HG03460 (cell line): ENCODE measurements around the gene REV3L.
"Not testable (repeated sequence)": the region's sequence is repeated elsewhere in the genome, so short reads cannot be mapped to it uniquely, and the experiment has no call there.

Experiments
- ATAC-seq: cut with Tn5 transposase; IDR thresholded peaks from one replicate; pipeline ENCODE4 v1.9.1; 2021; ENCODE audit not compliant: unreplicated experiment

Gene REV3L, protein sequence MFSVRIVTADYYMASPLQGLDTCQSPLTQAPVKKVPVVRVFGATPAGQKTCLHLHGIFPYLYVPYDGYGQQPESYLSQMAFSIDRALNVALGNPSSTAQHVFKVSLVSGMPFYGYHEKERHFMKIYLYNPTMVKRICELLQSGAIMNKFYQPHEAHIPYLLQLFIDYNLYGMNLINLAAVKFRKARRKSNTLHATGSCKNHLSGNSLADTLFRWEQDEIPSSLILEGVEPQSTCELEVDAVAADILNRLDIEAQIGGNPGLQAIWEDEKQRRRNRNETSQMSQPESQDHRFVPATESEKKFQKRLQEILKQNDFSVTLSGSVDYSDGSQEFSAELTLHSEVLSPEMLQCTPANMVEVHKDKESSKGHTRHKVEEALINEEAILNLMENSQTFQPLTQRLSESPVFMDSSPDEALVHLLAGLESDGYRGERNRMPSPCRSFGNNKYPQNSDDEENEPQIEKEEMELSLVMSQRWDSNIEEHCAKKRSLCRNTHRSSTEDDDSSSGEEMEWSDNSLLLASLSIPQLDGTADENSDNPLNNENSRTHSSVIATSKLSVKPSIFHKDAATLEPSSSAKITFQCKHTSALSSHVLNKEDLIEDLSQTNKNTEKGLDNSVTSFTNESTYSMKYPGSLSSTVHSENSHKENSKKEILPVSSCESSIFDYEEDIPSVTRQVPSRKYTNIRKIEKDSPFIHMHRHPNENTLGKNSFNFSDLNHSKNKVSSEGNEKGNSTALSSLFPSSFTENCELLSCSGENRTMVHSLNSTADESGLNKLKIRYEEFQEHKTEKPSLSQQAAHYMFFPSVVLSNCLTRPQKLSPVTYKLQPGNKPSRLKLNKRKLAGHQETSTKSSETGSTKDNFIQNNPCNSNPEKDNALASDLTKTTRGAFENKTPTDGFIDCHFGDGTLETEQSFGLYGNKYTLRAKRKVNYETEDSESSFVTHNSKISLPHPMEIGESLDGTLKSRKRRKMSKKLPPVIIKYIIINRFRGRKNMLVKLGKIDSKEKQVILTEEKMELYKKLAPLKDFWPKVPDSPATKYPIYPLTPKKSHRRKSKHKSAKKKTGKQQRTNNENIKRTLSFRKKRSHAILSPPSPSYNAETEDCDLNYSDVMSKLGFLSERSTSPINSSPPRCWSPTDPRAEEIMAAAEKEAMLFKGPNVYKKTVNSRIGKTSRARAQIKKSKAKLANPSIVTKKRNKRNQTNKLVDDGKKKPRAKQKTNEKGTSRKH (N-terminal part only)

GRCh38 chr6:111482959-111483735, at the start of gene REV3L:
Gene REV3L, minus strand, starts transcription at chr6:111483218. Its CDS starts 330 bp downstream, at chr6:111482888.
- peak; percentile 32 for ATAC-seq

DNA sequence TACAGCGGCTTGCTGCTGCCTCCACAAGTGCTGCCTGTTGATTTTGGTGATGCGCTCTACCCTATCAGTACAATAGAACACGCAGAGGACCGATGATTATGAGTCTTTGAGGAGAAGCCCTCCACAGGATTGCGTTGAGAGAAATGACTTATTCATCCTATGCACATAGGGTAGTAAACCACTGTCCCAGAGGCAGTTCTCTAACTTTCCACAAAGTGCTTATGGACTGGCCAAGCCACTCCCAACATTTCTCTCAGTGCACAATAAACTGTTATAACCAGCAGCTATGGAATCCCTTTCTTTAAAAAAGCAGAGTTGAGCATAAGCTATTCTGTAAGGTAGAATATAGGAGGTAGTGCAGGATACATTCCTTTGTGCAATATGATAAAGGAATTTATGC, 48.2 kb upstream of the REV3L start:
- ATAC-seq: no peak

DNA sequence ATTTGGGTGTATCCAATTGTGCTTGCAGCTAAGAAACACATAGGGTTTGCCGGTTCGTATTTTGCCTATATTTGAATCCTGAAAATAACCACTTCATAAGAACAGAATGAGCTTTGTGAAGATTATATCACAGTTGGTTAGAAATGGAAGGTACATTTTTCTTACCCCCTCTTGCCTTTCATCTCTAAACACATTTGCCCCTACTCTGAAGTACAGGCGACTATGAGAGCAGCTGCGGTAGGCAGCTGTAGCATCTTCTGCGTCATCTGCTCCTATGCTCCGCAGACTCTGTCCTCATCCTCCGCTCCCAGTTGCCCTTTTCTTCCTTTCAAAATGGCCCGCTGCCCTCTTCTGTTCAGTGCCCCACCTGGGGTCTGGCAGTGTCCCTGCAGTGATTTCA, 47.6 kb upstream of the REV3L start:
- ATAC-seq: no peak

GRCh38 chr6:111530218-111530617, 47.2 kb upstream of the REV3L start:
- ATAC-seq: no peak

DNA sequence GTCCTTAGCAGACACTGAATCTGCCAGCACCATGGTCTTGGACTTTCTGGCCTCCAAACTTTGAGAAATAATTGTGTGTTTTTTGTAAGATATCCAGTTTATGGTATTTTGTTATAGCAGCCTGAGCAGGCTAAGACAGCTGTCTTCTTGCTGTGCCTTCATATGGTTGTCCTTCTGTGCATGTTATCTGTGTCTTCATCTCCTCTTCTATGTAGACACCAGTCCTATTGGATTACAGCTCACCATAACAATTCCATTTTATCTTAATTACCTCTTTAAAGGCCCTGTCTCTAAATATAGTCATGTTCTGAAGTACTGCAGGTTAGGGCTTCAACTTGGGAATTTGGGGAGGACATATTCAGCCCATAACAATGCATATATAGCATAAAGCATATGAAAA, 44.3 kb upstream of the REV3L start:
- ATAC-seq: no peak

- ATAC-seq: no peak
Observed at GRCh38 chr6:111524735-111525134, 41.7 kb upstream of the REV3L start.

DNA sequence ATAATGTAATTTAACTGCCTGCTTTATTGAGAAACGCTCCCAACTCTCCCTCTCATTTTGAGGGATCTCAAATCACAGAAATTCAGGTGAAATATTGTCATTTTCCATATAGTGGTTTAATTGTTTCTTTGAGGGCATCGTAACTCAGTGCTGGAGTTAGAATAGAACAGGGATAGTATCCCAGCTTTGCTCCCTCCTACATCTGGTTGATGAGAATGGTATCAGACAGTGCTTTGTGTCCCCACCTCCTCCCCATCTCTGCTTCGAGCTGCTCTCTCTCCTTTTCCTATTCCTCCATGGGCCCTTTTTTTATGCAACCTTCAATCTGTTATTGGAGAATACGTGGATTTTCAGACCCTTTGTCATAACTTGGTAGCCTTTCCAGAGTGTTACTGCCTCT, 41.2 kb upstream of the REV3L start:
- no peak for ATAC-seq

DNA sequence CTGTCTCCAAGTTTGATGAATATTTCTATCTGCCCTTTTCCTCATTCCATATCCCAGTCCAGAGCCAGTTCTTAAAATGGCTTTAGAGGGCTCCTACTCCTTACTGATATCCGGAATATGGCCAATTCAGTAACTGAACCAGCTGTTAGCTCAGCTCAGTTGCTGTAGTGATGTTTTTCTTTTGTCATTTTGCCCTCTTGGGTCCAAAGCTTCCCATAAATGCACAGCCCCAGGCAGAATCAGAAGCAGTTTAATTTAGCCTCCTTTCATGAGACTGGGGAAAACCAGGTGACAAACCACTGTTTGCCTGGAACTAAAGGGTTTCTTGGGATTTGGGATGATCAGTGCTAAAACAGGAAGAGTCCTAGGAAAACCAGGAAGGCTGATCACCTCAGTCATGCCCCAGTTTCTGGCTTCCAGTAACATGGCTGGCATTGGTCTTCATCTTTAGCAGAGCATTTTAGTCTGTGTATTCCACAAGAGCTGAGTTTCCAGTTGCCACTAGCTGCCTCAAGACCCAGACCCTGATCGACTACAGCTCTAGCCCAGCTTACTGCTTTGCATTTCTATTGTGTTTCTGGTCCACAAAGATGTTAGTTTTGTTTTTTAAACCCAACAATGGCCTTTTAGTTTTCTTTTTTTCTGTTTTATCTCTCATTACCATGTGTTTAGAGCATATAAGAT, 40.6 kb upstream of the REV3L start:
- no peak for ATAC-seq

- no peak for ATAC-seq
Observed at GRCh38 chr6:111522393-111523020, 39.5 kb upstream of the REV3L start.

- ATAC-seq: no peak
Observed at GRCh38 chr6:111521497-111522270, 38.7 kb upstream of the REV3L start.

DNA sequence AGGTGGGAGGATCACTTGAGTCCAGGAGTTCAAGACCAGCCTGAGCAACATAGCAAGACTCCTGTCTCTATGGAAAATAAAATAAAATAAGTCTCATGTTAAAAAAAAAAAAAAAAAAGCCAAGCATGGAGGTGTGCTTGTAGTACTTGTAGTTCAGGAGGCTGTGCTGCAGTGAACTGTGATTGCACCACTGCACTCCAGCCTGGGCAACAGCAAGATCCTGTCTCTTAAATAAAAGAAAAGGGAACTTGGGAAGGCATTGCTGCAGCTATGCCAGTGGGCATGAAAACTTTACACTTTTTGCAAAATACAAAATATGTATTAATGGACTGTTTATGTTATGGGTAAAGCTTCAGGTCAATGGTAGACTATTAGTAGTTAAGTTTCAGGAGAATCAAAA, 37.5 kb upstream of the REV3L start:
- ATAC-seq: no peak

DNA sequence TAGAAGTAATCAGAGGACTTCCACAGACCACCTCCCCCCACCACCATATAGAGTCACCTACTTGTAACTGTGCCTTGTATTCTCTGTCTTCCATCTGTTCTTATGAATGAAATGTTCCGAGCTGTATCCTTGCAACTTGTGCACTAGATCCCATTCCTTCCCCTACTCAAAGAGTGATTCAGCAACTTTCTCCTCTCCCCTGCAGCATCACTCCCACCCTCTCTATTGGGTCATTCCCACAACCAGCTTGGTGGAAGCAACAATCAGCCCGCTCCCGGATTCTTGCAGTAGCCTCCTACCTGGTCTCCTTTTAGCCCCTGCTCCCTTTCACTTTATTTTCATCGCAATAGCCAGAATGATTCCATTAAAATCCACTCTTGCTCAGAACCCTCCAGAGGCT, 34.9 kb upstream of the REV3L start:
- ATAC-seq: no peak

DNA sequence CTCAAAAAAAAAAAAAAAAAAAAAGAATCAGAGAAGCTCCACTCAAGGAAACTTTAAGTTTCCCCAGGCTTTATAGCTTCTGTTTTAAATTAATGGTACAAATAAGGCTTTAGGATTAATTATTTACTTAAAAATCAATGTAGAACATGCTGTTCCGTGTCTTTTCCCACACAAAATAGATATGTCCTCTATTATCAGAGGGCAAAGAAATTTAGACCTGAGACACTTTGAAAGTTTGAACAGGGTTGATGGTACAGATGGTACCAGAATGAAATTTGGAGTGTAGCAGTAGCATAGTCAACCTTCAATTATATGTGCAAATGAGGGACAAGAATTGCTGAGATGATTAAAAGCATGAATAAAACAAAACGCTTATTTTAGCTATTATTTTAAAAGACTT, 32.2 kb upstream of the REV3L start:
- ATAC-seq: no peak

- not testable (repeated sequence) for ATAC-seq
Observed at GRCh38 chr6:111514531-111514930, 31.5 kb upstream of the REV3L start.

GRCh38 chr6:111507219-111507618, 24.2 kb upstream of the REV3L start:
- not testable (repeated sequence) for ATAC-seq

DNA sequence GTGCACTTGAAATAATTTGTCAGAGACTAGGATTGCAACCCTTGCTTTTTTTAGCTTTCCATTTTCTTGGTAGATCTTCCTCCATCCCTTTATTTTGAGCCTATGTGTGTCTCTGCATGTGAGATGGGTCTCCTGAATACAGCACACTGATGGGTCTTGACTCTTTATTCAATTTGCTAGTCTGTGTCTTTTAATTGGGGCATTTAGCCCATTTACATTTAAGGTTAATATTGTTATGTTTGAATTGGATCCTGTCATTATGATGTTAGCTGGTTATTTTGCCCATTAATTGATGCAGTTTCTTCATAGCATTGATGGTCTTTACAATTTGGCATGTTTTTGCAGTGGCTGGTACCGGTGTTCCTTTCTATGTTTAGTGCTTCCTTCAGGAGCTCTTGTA, 22.5 kb upstream of the REV3L start:
- not testable (repeated sequence) for ATAC-seq

- ATAC-seq: no peak
Observed at GRCh38 chr6:111503660-111504059, 20.6 kb upstream of the REV3L start.

- ATAC-seq: no peak
Observed at GRCh38 chr6:111503194-111503593, 20.2 kb upstream of the REV3L start.

DNA sequence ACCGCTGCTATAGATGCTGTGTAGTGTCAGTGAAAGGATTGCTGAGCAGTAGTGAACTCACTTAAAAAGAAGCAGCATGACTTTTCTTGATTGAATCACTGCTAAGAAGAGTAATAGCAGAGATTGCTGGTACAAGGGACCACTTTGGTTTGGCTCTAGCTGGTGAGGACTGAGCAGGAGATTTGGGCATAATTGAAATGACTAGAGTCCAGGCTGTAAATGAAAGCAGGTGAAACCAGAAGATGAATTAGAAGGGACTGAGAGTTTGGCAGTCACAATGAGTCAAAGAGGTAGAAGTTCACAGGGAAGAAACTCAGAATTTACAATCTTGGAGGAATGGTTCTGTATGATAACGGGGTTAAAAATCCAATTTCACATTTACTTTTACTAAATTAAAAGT, 19.1 kb upstream of the REV3L start:
- no peak for ATAC-seq
